Esophagus squamous epithelium (tissue), 5 donors: ENCODE measurements around the gene DLL4. TPM values are rescaled to one million over a fixed set of nuclear protein-coding genes. Genes with fewer than 3 reads are reported as not detected.

Source experiments
- DNase-seq: peaks from one replicate; lab custom pipeline; 2025; lab: John Stamatoyannopoulos, UW
- H3K27ac ChIP-seq, 4 donors: fragments of 200-600 bp; sonication (generic); one replicate each; pipeline ENCODE4 v1.5.1; 2016 to 2019; ENCODE audit warnings: mild to moderate bottlenecking in 1 of 4
- H3K27me3 ChIP-seq, 4 donors: fragments of 200-600 bp; sonication (generic); 1 replicate in 3 of 4; 2 replicates in 1 of 4; pipeline versions ENCODE4 v1.5.1 to v1.6.0; 2017 to 2021; ENCODE audit warnings: antibody characterized with exemption in 1 of 4
- H3K36me3 ChIP-seq, 3 donors: fragments of 200-600 bp; sonication (generic); one replicate each; pipeline ENCODE4 v1.5.1; 2016 to 2019
- H3K4me1 ChIP-seq, 3 donors: fragments of 200-600 bp; sonication (generic); one replicate each; pipeline ENCODE4 v1.5.1; 2017 to 2019
- H3K4me3 ChIP-seq, 4 donors: fragments of 200-600 bp; sonication (generic); 1 replicate in 3 of 4; 2 replicates in 1 of 4; pipeline ENCODE4 v1.5.1; 2016 to 2019; ENCODE audit warnings: mild to moderate bottlenecking in 2 of 4, moderate library complexity in 1 of 4
- H3K9me3 ChIP-seq, 3 donors: fragments of 200-600 bp; sonication (generic); one replicate each; pipeline ENCODE4 v1.5.1; 2016 to 2019
- POLR2A ChIP-seq, 4 donors: fragments of 450-650 bp; IDR thresholded peaks; one replicate each; pipeline ENCODE4 v1.6.1; 2017; ENCODE audit warnings: antibody characterized with exemption in 4 of 4, mild to moderate bottlenecking in 4 of 4, moderate library complexity in 3 of 4
- WGBS, 2 donors: methylation state at CpG; one replicate each; pipeline ENCODE4 v1.1.5; 2018; 5-methylcytosine and 5-hydroxymethylcytosine counted together
- intact Hi-C: fragments of 100-400 bp; cut with DNase I; formaldehyde crosslinking; loops from one replicate; pipeline ENCODE4 v1.15.0; 2022
- total RNA-seq, 4 donors: library from RNA; depleted of rRNA; stranded (reverse); fragments of >200 nt; gene quantifications; one replicate each; pipeline ENCODE4 v1.1.0, GENCODE V29; 2016
- TF ChIP-seq, protein P1 (sequence below), 6 experiments: fragments of 450-650 bp in 4 of 6; fragments of 200-600 bp in 2 of 6; sonication (generic) in 2 of 6; IDR thresholded peaks; one replicate each; pipeline ENCODE4 v1.5.1; 2016 to 2019; ENCODE audit warnings: antibody characterized with exemption in 6 of 6, mild to moderate bottlenecking in 4 of 6, moderate library complexity in 4 of 6
- donor health status: DM: yes; HTN: yes; CAD: no.

DLL4 gene
- total RNA-seq, 4 donors from 2014 or later: 0.68 to 4.6 (median 1.3) TPM

DNA sequence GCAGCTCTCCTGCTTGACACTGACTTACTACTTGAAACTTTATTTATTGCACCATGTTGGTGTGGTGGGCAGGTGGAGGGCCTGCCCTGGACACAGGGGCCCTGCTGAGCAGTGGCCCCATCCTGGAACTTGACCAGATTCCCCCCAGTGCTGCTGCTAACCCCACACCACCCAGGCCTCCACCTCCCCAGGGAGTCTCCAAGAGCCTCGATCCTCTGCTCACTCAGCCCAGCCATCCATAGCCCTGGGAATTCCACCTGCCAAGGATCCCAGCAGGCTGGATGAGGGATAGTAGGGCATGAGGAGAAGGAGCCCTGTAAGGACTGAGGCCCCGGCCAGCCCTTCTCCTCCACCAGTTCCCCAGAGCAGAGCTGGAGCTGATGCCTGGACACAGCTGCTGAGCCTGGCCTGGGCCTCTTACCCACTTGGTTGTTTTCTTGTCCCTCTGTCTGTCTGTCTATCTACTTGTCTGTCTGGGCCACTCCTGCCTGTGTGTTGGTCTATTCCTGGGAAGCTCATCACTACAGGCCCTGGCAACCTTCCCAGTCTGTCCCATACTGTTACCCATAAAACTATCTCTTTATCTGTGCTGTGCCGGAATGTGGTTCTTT is 26.9 kb downstream of the DLL4 start:
- Histone ChIP-seq H3K36me3 (no peaks in the 10 kb centered on the region), H3K9me3 (no peaks in the 10 kb centered on the region), H3K27me3 (no peaks in the 10 kb centered on the region), H3K4me3 (no peak overlapping the region), H3K27ac (no peak overlapping the region), H3K4me1 (peaks cover 6 to 44% (median 14%) of the 10 kb centered on the region in 3 donors)
- WGBS, 2 donors: 93% methylated on average over 3 of the region's 3 CpGs
- TF ChIP-seq POLR2A (IDR thresholded peaks at IDR 0.05): no peak
- TF ChIP-seq, protein P1, sequence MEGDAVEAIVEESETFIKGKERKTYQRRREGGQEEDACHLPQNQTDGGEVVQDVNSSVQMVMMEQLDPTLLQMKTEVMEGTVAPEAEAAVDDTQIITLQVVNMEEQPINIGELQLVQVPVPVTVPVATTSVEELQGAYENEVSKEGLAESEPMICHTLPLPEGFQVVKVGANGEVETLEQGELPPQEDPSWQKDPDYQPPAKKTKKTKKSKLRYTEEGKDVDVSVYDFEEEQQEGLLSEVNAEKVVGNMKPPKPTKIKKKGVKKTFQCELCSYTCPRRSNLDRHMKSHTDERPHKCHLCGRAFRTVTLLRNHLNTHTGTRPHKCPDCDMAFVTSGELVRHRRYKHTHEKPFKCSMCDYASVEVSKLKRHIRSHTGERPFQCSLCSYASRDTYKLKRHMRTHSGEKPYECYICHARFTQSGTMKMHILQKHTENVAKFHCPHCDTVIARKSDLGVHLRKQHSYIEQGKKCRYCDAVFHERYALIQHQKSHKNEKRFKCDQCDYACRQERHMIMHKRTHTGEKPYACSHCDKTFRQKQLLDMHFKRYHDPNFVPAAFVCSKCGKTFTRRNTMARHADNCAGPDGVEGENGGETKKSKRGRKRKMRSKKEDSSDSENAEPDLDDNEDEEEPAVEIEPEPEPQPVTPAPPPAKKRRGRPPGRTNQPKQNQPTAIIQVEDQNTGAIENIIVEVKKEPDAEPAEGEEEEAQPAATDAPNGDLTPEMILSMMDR (IDR thresholded peaks at IDR 0.05): no peak
- DNase-seq: no peak
- intact Hi-C loops: no loop called here

DNA sequence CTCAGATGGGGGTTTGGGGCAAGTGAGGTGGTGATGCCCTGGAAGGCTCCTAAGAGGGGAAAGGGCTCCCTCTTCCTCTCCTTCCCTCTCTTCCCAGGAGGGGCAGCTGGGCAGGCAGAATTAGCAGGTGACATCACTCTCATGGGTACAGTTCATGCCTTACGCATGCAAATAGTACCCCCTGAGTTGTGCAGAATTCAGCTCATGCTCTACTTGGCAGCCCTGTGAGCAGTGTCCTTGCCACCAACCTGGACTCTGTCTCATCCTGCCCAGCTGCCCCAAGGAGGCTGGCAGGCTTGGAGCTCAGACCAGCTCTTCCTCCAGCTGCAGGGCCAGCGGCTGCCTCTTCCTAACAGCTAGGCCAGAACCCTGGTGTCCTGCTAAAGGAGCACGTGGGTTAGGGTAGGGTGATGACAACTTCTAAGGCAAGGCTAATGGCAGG is 27.4 kb downstream of the DLL4 start:
- Histone ChIP-seq H3K27me3 (no peaks in the 10 kb centered on the region), H3K4me1 (peaks cover 6 to 46% (median 14%) of the 10 kb centered on the region in 3 donors), H3K9me3 (no peaks in the 10 kb centered on the region), H3K4me3 (no peak overlapping the region), H3K27ac (no peak overlapping the region), H3K36me3 (no peaks in the 10 kb centered on the region)
- no peak for DNase-seq
- no peak for TF ChIP-seq POLR2A (IDR thresholded peaks at IDR 0.05)
- TF ChIP-seq, protein P1 (IDR thresholded peaks at IDR 0.05): no peak
- whole genome bisulfite sequencing, 2 donors: 90 to 100% methylated on average over 1 to 2 of the region's 3 CpGs
- intact Hi-C loops: no loop called here

DNA sequence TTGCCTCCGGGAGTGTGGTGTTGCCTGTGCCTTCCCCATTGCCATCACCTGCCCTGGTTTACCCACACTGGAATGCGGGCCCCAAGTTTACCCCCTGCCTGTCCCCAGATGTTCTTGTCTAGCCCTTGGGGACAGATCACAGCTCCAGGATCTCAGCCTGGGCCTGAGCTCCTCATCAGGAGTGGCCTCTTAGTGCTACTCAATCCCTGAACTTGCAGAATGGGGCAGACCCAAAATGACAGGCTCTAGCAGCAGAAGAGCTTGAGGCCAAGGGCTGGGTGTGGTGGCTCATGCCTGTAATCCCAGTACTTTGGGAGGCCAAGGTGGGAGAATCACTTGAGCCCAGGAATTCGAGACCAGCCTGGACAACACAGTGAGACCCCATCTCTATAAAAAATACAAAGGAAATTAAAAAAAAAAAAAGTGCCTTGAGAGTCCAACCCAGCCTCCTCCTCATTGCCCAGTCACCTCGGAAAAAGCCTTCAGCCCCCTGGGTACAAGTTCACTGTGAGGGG is 28.0 kb downstream of the DLL4 start:
- Histone ChIP-seq H3K9me3 (no peaks in the 10 kb centered on the region), H3K27ac (no peak overlapping the region), H3K36me3 (no peaks in the 10 kb centered on the region), H3K27me3 (no peaks in the 10 kb centered on the region), H3K4me3 (no peak overlapping the region), H3K4me1 (peaks cover 6 to 46% (median 14%) of the 10 kb centered on the region in 3 donors)
- WGBS, 2 donors: 69 to 80% methylated on average over 2 of the region's 4 CpGs
- intact Hi-C loops: no loop called here
- DNase-seq: no peak
- TF ChIP-seq, protein P1 (IDR thresholded peaks at IDR 0.05): no peak
- TF ChIP-seq POLR2A (IDR thresholded peaks at IDR 0.05): no peak

DNA sequence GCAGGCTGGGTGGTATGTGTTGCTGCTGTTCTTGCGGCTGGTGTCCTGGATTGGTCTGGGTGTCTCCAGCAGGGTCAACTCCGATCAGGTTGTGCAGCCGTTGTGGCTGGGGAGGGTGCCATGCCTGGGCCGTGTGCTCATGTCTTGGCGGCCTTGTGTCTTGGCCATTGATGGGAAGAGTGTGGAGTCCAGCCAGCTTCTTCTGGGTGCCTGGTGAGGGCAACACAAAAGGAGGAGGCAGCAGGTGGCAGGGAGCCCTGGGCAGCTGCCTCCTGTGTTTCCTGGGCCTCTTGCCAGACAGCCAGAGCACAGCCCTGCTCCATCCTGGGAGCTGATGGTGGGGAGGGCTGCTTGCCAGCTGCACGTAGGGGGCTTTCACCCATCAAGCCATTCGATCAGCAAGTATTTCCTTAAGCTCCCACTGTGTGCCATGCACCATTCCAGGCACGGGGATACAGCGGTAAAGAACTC is 28.5 kb downstream of the DLL4 start:
- no peak for DNase-seq
- Histone ChIP-seq H3K4me1 (peaks cover 2 to 41% (median 10%) of the 10 kb centered on the region in 3 donors), H3K27ac (no peak overlapping the region), H3K27me3 (no peaks in the 10 kb centered on the region), H3K4me3 (no peak overlapping the region), H3K9me3 (no peaks in the 10 kb centered on the region), H3K36me3 (no peaks in the 10 kb centered on the region)
- TF ChIP-seq POLR2A (IDR thresholded peaks at IDR 0.05): no peak
- TF ChIP-seq, protein P1 (IDR thresholded peaks at IDR 0.05): no peak
- intact Hi-C loops: no loop called here
- 40 to 86% methylated on average over 1 to 8 of the region's 9 CpGs for WGBS, 2 donors

DNA sequence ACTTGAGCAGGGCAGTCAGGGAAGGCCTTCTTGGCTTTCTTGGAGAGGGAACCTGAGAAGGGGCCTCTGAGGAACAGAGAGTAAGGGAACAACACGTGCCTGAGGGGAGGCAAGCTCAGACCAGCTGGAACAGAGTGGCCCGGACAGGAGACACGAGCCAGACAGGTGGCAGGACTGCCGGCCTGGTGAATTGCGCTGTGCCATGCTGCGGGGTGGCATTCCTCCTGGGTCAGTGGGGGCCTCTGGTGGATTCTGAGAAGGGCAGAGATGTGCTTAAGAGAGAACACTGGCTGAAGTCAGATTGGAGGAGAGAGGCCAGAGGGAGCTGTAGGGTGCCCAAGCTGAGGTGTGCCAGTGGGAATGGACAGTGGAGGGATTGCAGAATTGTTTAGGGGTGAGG is 29.0 kb downstream of the DLL4 start:
- no peak for DNase-seq
- WGBS, 2 donors: 37 to 43% methylated on average over 6 of the region's 6 CpGs
- Histone ChIP-seq H3K27ac (no peak overlapping the region), H3K27me3 (no peaks in the 10 kb centered on the region), H3K36me3 (no peaks in the 10 kb centered on the region), H3K4me3 (no peak overlapping the region), H3K9me3 (no peaks in the 10 kb centered on the region), H3K4me1 (peaks cover 0 to 37% (median 8%) of the 10 kb centered on the region in 3 donors)
- intact Hi-C loops: no loop called here
- TF ChIP-seq POLR2A (IDR thresholded peaks at IDR 0.05): no peak
- TF ChIP-seq, protein P1 (IDR thresholded peaks at IDR 0.05): no peak
